GM06990 (cell line): ENCODE measurements around the gene ANKRD11.

Source experiments
- DNase-seq: peaks from one replicate; pipeline ENCODE4 v3.0.0-alpha.2; 2011; ENCODE audit not compliant: insufficient read length; ENCODE audit errors: extremely low read depth
- H3K27me3 ChIP-seq: replicated peaks from 2 replicates; pipeline ENCODE4 v1.6.0; 2011; ENCODE audit warnings: low read length; ENCODE audit not compliant: control insufficient read depth, insufficient read depth
- H3K36me3 ChIP-seq: 2 replicates; pipeline ENCODE4 v1.5.1; 2011; ENCODE audit warnings: low read length; ENCODE audit not compliant: control insufficient read depth, insufficient read depth
- H3K4me3 ChIP-seq: replicated peaks from 2 replicates; pipeline ENCODE4 v1.5.1; 2011; ENCODE audit warnings: low read depth, mild to moderate bottlenecking, control low read depth, low read length
- TF ChIP-seq, protein P1 (sequence below): IDR thresholded peaks from 2 replicates; pipeline ENCODE4 v1.5.1; 2011; ENCODE audit warnings: low read length, control low read depth, mild to moderate bottlenecking, inconsistent platforms; ENCODE audit not compliant: insufficient read depth, poor library complexity, severe bottlenecking

The ANKRD11 gene

DNA sequence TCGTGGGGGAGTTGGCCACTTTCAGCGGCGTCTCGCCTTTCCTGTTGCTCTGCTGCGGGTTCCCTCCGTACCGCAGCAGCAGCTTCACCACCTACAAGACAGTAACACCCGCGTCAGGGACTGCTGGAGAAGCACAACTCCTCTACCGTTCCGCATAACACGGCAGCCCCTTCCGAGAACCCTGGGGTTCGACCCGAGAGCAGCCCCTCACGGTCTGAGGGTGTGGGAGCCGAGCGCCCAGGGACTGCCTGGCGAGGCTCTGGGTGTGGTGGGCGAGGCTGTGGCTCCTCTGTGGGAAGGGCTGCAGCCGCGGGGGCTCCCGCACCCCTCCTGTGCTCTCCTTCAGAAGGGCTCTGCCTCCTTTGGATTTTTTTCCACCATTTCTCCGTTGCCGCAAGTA is 204.3 kb downstream of the ANKRD11 start:
- H3K36me3 ChIP-seq, result peaks cover 44% of the 10 kb centered on the region
- H3K27me3 ChIP-seq, result no peaks in the 10 kb centered on the region
- TF ChIP-seq, protein P1, sequence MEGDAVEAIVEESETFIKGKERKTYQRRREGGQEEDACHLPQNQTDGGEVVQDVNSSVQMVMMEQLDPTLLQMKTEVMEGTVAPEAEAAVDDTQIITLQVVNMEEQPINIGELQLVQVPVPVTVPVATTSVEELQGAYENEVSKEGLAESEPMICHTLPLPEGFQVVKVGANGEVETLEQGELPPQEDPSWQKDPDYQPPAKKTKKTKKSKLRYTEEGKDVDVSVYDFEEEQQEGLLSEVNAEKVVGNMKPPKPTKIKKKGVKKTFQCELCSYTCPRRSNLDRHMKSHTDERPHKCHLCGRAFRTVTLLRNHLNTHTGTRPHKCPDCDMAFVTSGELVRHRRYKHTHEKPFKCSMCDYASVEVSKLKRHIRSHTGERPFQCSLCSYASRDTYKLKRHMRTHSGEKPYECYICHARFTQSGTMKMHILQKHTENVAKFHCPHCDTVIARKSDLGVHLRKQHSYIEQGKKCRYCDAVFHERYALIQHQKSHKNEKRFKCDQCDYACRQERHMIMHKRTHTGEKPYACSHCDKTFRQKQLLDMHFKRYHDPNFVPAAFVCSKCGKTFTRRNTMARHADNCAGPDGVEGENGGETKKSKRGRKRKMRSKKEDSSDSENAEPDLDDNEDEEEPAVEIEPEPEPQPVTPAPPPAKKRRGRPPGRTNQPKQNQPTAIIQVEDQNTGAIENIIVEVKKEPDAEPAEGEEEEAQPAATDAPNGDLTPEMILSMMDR, result no peak
- no peak overlapping the region for H3K4me3 ChIP-seq
- no peak for DNase-seq

DNA sequence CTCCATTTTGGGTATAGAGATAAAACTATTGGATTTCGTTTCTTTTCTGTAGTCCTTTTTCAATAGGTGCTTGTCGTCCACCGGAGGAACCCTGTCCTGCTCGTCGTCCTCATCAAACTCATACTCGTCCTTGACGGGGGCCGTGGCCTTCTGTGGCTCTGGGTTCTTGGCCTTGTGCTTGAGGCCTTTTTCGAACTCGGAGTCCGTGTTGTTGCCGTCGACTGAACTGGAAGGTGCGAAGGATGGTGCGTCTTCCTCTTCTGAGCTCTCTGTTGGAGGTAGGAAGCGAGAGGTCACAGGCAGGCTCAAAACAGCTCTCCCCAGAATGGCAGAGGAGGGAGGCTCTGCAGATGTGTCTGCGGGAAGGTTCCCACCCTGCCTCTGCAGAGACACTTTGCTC is 205.0 kb downstream of the ANKRD11 start:
- TF ChIP-seq, protein P1, result no peak
- no peak for DNase-seq
- Histone ChIP-seq H3K27me3 (no peaks in the 10 kb centered on the region), H3K4me3 (no peak overlapping the region), H3K36me3 (peaks cover 44% of the 10 kb centered on the region)

DNA sequence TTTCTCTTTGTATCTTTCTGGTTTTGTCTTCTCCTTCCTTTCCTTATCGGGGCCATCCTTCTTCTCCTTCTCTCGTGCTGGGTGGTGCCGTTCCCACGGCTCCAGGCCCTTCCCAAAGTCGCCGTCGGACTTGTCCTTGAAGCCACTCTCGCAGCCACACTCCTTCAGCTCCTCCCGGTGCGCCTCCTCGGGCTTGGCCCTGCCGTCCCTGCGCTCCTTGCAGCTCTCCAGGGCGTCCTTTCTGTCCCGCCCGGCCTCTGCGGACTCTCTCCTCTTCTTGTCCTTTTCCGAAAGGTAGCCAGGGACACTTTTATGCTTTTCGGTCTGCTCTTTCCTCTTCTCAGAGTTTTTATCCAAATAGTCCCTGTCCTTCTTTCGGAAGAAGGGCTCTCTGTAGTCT is 206.9 kb downstream of the ANKRD11 start:
- Histone ChIP-seq H3K36me3 (peaks cover 43% of the 10 kb centered on the region), H3K27me3 (no peaks in the 10 kb centered on the region), H3K4me3 (no peak overlapping the region)
- TF ChIP-seq, protein P1, result no peak
- DNase-seq, result no peak

DNA sequence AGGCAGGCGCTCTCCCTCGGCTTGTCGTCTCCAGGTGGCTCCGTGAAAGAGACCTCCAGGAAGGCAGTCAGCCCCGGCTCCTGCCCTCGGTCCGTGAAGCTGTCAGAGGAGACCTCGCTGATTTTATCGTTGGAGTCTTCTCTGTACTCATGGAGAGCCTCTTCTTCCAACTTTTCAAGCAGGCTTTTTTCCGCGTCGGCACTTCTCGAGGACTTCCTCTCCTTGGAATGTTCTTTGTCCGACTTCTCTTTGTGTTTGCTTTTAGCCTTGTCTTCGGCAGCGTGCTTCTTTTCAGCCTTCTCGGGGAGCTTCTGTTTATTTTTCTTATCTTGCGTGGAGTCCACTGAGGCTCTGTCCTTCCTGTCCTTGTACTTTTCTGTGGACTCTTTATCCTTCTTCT is 207.8 kb downstream of the ANKRD11 start:
- H3K36me3 ChIP-seq, result peaks cover 43% of the 10 kb centered on the region
- no peaks in the 10 kb centered on the region for H3K27me3 ChIP-seq
- TF ChIP-seq, protein P1, result no peak
- H3K4me3 ChIP-seq, result no peak overlapping the region
- no peak for DNase-seq

DNA sequence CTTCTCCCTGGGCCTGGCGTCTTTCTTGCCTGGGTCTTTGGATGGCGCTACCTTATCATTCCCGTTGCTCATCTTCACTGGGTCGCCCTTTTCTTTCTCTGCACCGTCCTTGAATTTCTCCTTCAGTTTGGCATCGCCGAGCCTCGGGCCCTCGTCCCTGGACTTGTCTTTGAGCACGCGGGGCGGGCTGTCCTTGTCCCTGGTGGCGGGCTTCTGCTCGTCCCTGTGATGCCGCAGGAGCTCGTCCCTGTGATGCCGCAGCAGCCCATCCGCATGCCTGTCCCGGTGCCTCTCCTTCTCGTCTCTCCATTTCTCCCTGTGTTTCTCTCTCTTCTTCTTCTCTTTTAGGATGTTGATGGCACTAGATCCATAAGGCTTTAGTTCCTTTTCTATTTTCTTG is 208.5 kb downstream of the ANKRD11 start:
- no peaks in the 10 kb centered on the region for H3K27me3 ChIP-seq
- no peak overlapping the region for H3K4me3 ChIP-seq
- TF ChIP-seq, protein P1, result no peak
- H3K36me3 ChIP-seq, result peaks cover 42% of the 10 kb centered on the region
- DNase-seq, result no peak

DNA sequence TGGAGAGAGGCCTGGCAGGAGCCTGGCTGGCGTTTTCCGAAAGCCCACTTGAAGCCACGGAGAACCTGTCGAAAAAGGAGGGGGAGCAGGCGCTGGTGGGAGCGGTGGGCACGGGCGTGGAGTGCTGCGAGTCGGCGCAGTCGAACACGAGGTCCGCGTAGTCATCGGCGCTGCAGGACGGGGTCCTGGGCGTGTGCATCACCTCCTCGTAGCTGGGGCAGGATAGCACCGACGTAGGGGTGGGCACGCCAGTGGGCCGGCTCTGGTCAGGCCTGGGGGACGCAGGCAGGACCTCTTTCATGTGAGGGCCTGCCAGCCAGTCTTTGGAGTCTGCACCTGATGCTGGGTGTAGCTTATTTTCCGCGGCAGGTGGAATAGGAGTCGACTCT is 209.2 kb downstream of the ANKRD11 start:
- H3K27me3 ChIP-seq, result no peaks in the 10 kb centered on the region
- peaks cover 39% of the 10 kb centered on the region for H3K36me3 ChIP-seq
- no peak overlapping the region for H3K4me3 ChIP-seq
- DNase-seq, result no peak
- TF ChIP-seq, protein P1, result no peak
